GM18519 (cell line): ENCODE results near the gene LRP1.

Experiments used
- ATAC-seq: cut with Tn5 transposase; IDR thresholded peaks from one replicate; pipeline ENCODE4 v1.9.1; 2021; ENCODE audit warnings: mild to moderate bottlenecking, moderate library complexity; ENCODE audit not compliant: unreplicated experiment, low FRiP score

The LRP1 gene

GRCh38 chr12:57151741-57152630 lies 23.7 kb downstream of the LRP1 start:
- no peak for ATAC-seq

GRCh38 chr12:57152639-57153038 lies 24.4 kb downstream of the LRP1 start:
- ATAC-seq: no peak

- no peak for ATAC-seq
Observed at GRCh38 chr12:57153415-57153997, 25.2 kb downstream of the LRP1 start.

- ATAC-seq: no peak
Observed at GRCh38 chr12:57154076-57154475, 25.8 kb downstream of the LRP1 start.

- ATAC-seq: no peak
Observed at GRCh38 chr12:57154804-57155434, 26.6 kb downstream of the LRP1 start.

- no peak for ATAC-seq
Observed at GRCh38 chr12:57156701-57157403, 28.6 kb downstream of the LRP1 start.

GRCh38 chr12:57157588-57158173 lies 29.4 kb downstream of the LRP1 start:
- ATAC-seq: no peak

- ATAC-seq: no peak
Observed at GRCh38 chr12:57158186-57158585, 29.9 kb downstream of the LRP1 start.

GRCh38 chr12:57158665-57159064 lies 30.4 kb downstream of the LRP1 start:
- ATAC-seq: no peak

- ATAC-seq: no peak
Observed at GRCh38 chr12:57159311-57159710, 31.0 kb downstream of the LRP1 start.

GRCh38 chr12:57160040-57160439 lies 31.8 kb downstream of the LRP1 start:
- ATAC-seq: no peak

- no peak for ATAC-seq
Observed at GRCh38 chr12:57160741-57161140, 32.5 kb downstream of the LRP1 start.

GRCh38 chr12:57161491-57161890 lies 33.2 kb downstream of the LRP1 start:
- no peak for ATAC-seq

GRCh38 chr12:57162553-57163125 lies 34.4 kb downstream of the LRP1 start:
- ATAC-seq: no peak

GRCh38 chr12:57164454-57164853 lies 36.2 kb downstream of the LRP1 start:
- no peak for ATAC-seq

- ATAC-seq: no peak
Observed at GRCh38 chr12:57164966-57165625, 36.8 kb downstream of the LRP1 start.

GRCh38 chr12:57165741-57166140 lies 37.5 kb downstream of the LRP1 start:
- no peak for ATAC-seq

- no peak for ATAC-seq
Observed at GRCh38 chr12:57166971-57167371, 38.7 kb downstream of the LRP1 start.

GRCh38 chr12:57168058-57168457 lies 39.8 kb downstream of the LRP1 start:
- ATAC-seq: no peak
